NCI-H187 treated with DMSO at 0.1 percent for 48 hours (cell line): ENCODE data around the gene MET.
"Not testable (repeated sequence)": the region's sequence is repeated elsewhere in the genome, so short reads cannot be mapped to it uniquely, and the experiment has no call there.

Experiments used
- DNase-seq: peaks from one replicate; lab custom pipeline; 2025; lab: John Stamatoyannopoulos, UW

Gene MET

GRCh38 chr7:116671681-116672595, at the start of gene MET:
Gene MET, plus strand, starts transcription at chr7:116672196. Its CDS starts 26,889 bp downstream, at chr7:116699085.
- peak; percentile 45 for DNase-seq

- no peak for DNase-seq
Observed at GRCh38 chr7:116626886-116627285, 45.1 kb upstream of the MET start.

- DNase-seq, result no peak
Observed at GRCh38 chr7:116629051-116629463, 42.9 kb upstream of the MET start.

DNA sequence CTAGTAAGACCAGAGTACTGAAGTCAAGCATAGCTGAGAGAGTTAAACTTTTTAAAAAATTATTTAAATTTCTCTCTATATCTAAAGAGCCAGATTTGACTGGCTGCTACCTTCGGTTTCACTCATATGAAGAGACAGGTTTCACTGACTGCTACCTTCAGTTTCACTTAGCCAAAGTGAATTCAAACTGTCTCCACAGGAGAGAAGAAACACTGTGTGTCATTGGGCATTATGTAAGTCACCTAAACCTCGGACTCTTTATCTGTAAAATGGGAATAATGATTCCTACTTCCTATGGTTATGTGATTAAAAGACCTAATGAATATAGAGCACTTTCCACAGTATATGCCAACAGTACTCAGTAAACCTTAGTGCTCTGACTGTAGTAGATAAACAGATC, 41.6 kb upstream of the MET start:
- no peak for DNase-seq

GRCh38 chr7:116630932-116631671, 40.9 kb upstream of the MET start:
- DNase-seq, result peak; percentile 56

DNA sequence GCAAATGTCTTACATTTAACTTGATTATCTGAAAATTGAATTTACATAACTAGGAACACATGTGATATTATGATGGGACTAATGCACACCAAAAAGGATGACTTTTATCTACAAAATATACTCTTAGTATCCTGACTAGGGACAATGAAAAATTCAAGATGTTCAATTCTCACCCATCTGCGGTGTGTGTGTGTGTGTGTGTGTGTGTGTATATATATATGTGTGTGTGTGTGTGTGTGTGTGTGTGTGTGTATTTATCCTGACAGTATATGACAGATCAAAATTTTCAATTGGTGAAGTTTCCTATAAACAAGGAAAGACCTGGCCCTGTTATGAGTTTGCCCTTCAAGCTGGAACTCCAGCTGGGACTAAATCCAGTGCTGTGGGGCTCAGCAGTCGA, 40.3 kb upstream of the MET start:
- DNase-seq, result no peak

DNA sequence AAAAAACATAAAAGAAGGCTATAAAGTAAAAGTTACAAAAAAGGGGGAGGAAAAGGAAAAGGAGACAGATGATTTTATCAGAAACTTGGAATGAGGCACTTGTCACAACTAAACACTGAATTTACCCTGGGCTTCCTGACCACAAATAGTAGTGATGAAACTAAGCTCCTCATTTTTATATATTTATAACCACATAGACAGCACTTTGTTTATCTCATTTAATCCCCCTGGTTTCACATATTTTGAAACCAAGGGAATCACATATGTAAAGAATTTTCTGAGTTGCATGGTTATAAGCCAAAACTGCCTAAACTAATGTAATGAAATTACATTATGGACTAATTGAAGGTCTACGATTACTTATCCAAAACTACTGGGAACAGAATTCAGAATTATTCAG, 39.6 kb upstream of the MET start:
- no peak for DNase-seq

GRCh38 chr7:116633131-116633988, 38.6 kb upstream of the MET start:
- no peak for DNase-seq

GRCh38 chr7:116636997-116637396, 35.0 kb upstream of the MET start:
- no peak for DNase-seq

DNA sequence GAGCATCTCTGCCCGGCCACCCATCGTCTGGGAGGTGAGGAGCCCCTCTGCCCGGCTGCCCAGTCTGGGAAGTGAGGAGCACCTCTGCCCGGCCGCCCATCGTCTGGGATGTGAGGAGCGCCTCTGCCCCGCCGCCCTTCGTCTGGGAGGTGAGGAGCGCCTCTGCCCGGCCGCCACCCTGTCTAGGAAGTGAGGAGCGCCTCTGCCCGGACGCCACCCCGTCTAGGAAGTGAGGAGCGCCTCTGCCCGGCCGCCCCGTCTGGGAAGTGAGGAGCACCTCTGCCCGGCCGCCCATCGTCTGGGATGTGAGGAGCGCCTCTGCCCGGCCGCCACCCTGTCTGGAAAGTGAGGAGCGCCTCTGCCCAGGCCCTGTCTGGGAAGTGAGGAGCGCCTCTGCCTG, 33.4 kb upstream of the MET start:
- DNase-seq, result not testable (repeated sequence)

DNA sequence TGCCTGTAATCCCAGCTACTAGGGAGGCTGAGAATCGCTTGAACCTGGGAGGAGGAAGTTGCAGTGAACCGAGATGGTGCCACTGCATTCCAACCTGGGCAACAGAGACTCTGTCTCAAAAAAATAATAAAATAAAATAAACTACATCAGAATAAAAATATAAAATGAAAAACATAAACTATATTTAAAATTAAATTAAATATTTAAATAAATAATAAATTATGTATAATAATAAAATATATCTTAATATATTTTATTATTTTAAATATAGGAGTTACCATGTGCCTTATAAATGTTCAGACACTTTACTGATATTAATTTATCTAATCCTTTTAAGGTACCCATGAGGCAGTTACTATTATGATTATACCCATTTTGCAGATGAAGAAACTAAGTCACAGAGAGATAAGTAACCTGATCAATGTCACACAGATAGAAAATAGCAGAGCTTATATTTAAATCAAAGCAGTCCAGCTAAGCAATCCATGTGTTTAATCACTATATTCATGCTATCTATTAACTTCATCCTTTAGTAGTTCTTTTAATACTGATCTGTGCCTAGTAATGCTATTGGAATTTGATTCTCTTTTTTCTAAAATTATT, 30.3 kb upstream of the MET start:
- no peak for DNase-seq

- DNase-seq, result not testable (repeated sequence)
Observed at GRCh38 chr7:116643148-116643547, 28.8 kb upstream of the MET start.

DNA sequence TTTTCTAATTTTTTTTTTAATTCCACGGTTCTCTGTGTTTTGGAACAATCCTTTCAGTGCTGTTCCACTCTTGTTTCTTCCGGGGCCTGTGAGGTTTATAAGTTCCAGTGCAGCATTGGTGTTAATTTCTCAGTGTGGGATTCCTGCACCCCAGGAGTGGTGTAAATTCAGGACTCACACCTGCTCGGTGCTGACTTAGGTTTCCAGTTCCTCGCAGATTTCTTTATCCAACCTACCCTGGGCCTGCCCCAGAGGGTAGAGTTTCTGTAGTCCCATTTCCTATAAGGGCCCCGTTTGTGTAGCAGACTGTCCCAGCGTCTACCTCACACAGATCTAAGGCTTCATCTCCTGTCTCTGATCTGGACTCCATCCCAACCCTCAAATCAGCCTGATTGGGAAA, 27.4 kb upstream of the MET start:
- DNase-seq, result no peak

DNA sequence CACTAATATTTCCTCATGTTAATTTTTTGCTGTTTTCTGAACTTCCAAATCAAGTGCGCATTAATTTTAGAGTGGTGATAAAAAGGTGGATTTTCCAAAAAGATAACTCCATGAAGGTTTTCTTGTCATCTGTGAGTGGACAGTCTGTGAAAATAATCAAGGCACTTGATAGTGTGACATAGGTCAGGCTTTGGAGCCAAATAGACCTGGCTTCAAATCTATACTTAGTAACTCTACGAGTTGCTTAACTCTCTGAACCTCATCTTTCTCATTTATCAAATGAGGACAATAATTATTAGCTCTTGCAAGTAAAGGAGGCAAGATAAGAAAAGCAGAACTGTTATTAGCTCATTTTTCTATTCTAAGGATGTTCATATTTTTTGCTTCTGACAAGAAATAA, 24.7 kb upstream of the MET start:
- no peak for DNase-seq

DNA sequence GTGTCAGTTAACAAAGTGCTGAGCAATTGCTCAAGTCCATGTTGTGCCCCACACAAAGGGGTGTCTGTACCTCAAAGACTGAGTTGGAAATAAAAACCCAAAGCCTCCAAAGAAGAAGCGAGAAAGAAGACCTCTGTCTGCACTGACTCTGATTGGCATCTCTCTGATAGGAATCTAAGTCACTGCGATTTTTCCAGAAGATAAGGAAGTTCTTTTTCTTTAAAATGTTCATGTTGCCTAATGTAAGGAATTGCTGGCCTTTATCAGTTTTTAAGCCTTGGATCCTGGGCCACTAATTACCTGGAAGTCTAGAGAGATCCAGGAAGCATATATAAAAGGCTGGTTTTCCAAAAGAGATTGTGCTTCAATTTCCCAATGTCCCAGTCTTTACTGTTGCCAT, 24.1 kb upstream of the MET start:
- DNase-seq, result no peak

- no peak for DNase-seq
Observed at GRCh38 chr7:116650436-116650835, 21.6 kb upstream of the MET start.

DNA sequence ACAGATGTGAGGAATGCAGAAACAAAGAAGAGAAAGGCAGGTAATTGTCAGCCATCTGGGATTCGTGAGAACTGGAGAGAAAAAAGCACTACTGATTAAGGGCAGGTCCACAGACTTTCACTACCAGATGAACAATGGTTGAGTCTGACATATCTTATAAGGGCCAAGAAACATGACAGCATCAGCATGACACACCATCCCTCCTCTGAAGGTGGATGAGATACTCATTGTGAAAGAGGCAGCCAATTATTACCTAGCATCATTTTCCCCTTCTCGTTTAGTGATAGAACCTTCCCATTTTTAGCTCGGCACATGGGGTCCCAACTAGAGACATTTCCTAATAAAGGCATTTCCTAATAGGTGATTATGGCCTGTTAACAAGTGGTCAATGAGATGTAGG, 19.2 kb upstream of the MET start:
- no peak for DNase-seq

- no peak for DNase-seq
Observed at GRCh38 chr7:116653204-116653603, 18.8 kb upstream of the MET start.

DNA sequence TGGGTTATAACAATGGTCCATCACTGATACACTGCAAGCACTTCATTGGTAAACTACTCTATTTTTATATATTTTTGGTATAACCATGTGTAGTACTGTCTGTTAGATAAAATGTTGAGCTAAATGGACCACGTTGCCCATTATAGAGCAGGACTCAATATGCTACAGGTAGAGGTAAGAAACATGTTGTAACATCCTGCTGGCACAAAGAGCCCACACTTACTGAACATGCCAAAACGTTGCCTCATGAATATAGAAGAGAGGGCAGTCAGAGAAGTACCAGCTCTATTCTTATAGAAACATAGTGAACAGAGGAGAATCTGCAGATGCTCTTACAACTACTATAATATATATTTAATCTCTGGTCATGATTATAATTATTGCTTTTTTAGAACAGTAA, 18.4 kb upstream of the MET start:
- DNase-seq, result no peak

- not testable (repeated sequence) for DNase-seq
Observed at GRCh38 chr7:116659248-116659647, 12.7 kb upstream of the MET start.

DNA sequence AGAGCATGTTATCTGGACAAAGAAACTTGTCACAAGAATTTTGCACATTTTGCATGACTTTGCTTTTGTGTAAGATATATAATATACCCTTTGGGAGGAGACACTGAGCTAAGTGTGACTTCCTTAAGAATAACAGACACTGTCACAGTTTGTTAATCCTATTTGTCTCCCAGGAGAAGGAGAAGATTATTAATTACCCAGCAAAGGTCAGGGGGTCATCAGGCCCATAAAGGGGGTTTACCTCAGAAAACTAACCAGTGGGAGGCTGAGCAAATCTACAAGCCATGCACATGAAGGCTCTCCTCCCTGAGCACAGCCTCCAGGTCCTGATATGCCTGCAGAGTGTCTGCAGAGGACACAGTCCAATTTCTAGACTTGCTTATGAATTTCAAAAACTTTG, 10.1 kb upstream of the MET start:
- DNase-seq, result no peak

GRCh38 chr7:116663744-116664143, 8.3 kb upstream of the MET start:
- DNase-seq, result no peak
